Panc1 (cell line): ENCODE data around the gene NUP153. TPM values are rescaled to one million over a fixed set of nuclear protein-coding genes. Genes with fewer than 3 reads are reported as not detected.

ENCODE experiments used
- ATAC-seq: fragments of 200-7000 bp; cut with Tn5 transposase; 2 replicates; pipeline ENCODE4 v1.9.1; 2020; ENCODE audit warnings: mild to moderate bottlenecking, moderate library complexity
- BruUV-seq: library from RNA; stranded (reverse); fragments of 400-500 nt; replicated peaks from 2 replicates; lab custom pipeline; 2021; lab: Mats Ljungman, UMichigan
- CTCF ChIA-PET: fragments of 300-600 bp; sonication (Branson Sonifier 250); formaldehyde crosslinking; loops from one replicate; lab custom pipeline; 2022; ENCODE audit warnings: antibody characterized with exemption; lab: Charles Lee
- POLR2A ChIA-PET: fragments of 300-600 bp; sonication (Branson Sonifier 250); formaldehyde crosslinking; loops from one replicate; lab custom pipeline; 2022; ENCODE audit warnings: antibody characterized with exemption; lab: Charles Lee
- DNase-seq: peaks from one replicate; pipeline ENCODE4 v3.0.0-alpha.2; 2010; ENCODE audit warnings: low read depth, low spot score
- H3K27ac ChIP-seq: 2 replicates; pipeline ENCODE4 v1.5.1; 2011; ENCODE audit warnings: mild to moderate bottlenecking, low read length, inconsistent platforms
- H3K27me3 ChIP-seq: fragments of 200-500 bp; sonication (Bioruptor generic); 2 replicates; pipeline ENCODE4 v1.6.0; 2014; ENCODE audit warnings: low read length, inconsistent platforms; ENCODE audit not compliant: control insufficient read depth, insufficient read depth
- H3K36me3 ChIP-seq: fragments of 200-500 bp; sonication (Bioruptor generic); 2 replicates; pipeline ENCODE4 v1.5.1; 2014; ENCODE audit warnings: inconsistent platforms, mild to moderate bottlenecking, low read length, moderate library complexity; ENCODE audit not compliant: control insufficient read depth, insufficient read depth
- H3K4me1 ChIP-seq: 2 replicates; pipeline ENCODE4 v1.5.1; 2011; ENCODE audit warnings: inconsistent platforms, mild to moderate bottlenecking, low read length, moderate library complexity; ENCODE audit not compliant: control insufficient read depth, insufficient read depth
- H3K4me3 ChIP-seq, 2 experiments: 2 replicates each; pipeline ENCODE4 v1.5.1; 2011 to 2012; ENCODE audit warnings: low read depth in 2 of 2, low read length in 2 of 2, mild to moderate bottlenecking in 2 of 2, inconsistent platforms in 1 of 2, moderate library complexity in 1 of 2
- H3K9me3 ChIP-seq: fragments of 200-500 bp; sonication (Bioruptor generic); 2 replicates; pipeline ENCODE4 v1.5.1; 2014; ENCODE audit warnings: low read depth, mild to moderate bottlenecking, inconsistent platforms, low read length, moderate library complexity; ENCODE audit not compliant: control insufficient read depth, insufficient read depth
- POLR2AphosphoS5 ChIP-seq: IDR thresholded peaks from 2 replicates; pipeline ENCODE4 v1.6.1; 2012; ENCODE audit warnings: mild to moderate bottlenecking, low read depth, low read length, moderate library complexity
- SIN3A ChIP-seq: IDR thresholded peaks from 2 replicates; pipeline ENCODE4 v1.6.1; 2012; ENCODE audit warnings: low read depth, mild to moderate bottlenecking, low read length, moderate library complexity, borderline replicate concordance; ENCODE audit not compliant: insufficient read depth
- TCF7L2 ChIP-seq: IDR thresholded peaks from 2 replicates; pipeline ENCODE4 v1.6.1; 2011; ENCODE audit warnings: mild to moderate bottlenecking, low read depth, low read length, inconsistent platforms
- in situ Hi-C: cut with HindIII; loops from 2 replicates; pipeline ENCODE4 v1.10.0; 2016; ENCODE audit warnings: low sequenced_read_pairs, low pct_unique_long_range_greater_than_20kb
- intact Hi-C: fragments of 100-400 bp; cut with micrococcal nuclease; formaldehyde crosslinking; loops from one replicate; pipeline ENCODE4 v1.10.0; 2022; ENCODE audit not compliant: unreplicated experiment
- total RNA-seq: library from RNA; stranded (reverse); gene quantifications from one replicate; pipeline ENCODE4 v1.2.1, GENCODE V29; 2021; ENCODE audit not compliant: unreplicated experiment
- TF ChIP-seq, protein P1 (sequence below): fragments of 450-650 bp; IDR thresholded peaks from 2 replicates; pipeline ENCODE4 v1.5.1; 2017; ENCODE audit warnings: mild to moderate bottlenecking
- TF ChIP-seq, protein P2 (sequence below), 2 experiments: IDR thresholded peaks; 2 replicates each; pipeline ENCODE4 v1.6.1; 2011 to 2012; ENCODE audit warnings: low read depth in 2 of 2, control low read depth in 1 of 2, low read length in 1 of 2, mild to moderate bottlenecking in 1 of 2, moderate library complexity in 1 of 2; ENCODE audit not compliant: insufficient read depth in 1 of 2

Gene NUP153
- total RNA-seq, 1 experiment from 2014 or later = 62.0 TPM

DNA sequence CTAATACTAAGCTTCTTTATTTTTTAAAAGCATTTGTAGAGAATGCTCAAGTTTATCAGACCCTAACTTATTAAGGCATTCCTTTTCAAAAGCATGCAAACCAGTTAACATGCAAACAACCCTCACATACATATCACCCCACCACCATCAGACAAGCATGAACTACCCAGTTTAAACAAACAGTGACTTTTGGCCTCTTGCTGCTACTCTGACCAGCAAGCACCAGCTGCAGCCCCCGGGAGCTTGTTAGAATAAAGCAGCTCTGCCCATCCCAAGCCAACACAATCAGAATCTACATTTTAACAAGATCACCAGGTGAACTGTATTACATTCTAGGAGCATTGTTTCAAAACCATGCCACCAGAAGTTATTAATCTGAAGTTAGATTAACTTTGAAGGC is 5.9 kb upstream of the NUP153 start:
- no peak for DNase-seq
- Histone ChIP-seq H3K36me3 (no peaks in the 10 kb centered on the region), H3K27ac (no peak overlapping the region), H3K9me3 (no peaks in the 10 kb centered on the region), H3K27me3 (no peaks in the 10 kb centered on the region), H3K4me1 (peaks cover 10% of the 10 kb centered on the region), H3K4me3 (no peak overlapping the region)
- ATAC-seq = no peak
- no TSS peak for BruUV-seq
- intact Hi-C loops = no loop called here
- in situ Hi-C loops = no loop called here
- TF ChIP-seq SIN3A = no peak
- TF ChIP-seq TCF7L2 = no peak
- TF ChIP-seq, protein P1, sequence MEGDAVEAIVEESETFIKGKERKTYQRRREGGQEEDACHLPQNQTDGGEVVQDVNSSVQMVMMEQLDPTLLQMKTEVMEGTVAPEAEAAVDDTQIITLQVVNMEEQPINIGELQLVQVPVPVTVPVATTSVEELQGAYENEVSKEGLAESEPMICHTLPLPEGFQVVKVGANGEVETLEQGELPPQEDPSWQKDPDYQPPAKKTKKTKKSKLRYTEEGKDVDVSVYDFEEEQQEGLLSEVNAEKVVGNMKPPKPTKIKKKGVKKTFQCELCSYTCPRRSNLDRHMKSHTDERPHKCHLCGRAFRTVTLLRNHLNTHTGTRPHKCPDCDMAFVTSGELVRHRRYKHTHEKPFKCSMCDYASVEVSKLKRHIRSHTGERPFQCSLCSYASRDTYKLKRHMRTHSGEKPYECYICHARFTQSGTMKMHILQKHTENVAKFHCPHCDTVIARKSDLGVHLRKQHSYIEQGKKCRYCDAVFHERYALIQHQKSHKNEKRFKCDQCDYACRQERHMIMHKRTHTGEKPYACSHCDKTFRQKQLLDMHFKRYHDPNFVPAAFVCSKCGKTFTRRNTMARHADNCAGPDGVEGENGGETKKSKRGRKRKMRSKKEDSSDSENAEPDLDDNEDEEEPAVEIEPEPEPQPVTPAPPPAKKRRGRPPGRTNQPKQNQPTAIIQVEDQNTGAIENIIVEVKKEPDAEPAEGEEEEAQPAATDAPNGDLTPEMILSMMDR = no peak
- TF ChIP-seq, protein P2, sequence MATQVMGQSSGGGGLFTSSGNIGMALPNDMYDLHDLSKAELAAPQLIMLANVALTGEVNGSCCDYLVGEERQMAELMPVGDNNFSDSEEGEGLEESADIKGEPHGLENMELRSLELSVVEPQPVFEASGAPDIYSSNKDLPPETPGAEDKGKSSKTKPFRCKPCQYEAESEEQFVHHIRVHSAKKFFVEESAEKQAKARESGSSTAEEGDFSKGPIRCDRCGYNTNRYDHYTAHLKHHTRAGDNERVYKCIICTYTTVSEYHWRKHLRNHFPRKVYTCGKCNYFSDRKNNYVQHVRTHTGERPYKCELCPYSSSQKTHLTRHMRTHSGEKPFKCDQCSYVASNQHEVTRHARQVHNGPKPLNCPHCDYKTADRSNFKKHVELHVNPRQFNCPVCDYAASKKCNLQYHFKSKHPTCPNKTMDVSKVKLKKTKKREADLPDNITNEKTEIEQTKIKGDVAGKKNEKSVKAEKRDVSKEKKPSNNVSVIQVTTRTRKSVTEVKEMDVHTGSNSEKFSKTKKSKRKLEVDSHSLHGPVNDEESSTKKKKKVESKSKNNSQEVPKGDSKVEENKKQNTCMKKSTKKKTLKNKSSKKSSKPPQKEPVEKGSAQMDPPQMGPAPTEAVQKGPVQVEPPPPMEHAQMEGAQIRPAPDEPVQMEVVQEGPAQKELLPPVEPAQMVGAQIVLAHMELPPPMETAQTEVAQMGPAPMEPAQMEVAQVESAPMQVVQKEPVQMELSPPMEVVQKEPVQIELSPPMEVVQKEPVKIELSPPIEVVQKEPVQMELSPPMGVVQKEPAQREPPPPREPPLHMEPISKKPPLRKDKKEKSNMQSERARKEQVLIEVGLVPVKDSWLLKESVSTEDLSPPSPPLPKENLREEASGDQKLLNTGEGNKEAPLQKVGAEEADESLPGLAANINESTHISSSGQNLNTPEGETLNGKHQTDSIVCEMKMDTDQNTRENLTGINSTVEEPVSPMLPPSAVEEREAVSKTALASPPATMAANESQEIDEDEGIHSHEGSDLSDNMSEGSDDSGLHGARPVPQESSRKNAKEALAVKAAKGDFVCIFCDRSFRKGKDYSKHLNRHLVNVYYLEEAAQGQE (IDR thresholded peaks at IDR 0.05; ENCODE audit: insufficient read depth in 1 of 2, low read depth in 2 of 2, low read length in 1 of 2) = no peak
- TF ChIP-seq POLR2AphosphoS5 = no peak
- CTCF ChIA-PET = no interaction called here
- POLR2A ChIA-PET = interaction anchor here (0.6 kb wide), 1 partner anchor 34 kb away, joined by 3 read pairs; no protein-coding TSS in a partner anchor

DNA sequence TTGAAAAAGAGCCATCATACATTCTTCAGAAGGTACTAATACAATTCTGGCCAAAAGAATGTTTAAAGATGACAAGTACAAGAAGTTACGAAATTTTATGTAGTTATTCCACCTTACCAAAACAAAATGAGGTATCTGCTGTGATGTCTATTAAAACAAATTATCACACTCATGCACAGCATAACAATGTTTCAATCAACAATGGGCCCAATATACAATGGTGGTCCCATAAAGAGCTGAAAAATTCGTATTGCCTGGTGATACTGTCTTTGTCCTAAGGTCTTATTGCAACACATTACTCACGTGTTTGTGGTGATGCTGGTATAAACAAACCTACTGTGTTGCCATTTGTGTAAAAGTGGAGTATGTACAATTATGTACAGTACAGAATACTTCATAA is 3.6 kb upstream of the NUP153 start:
- ATAC-seq (no peak), DNase-seq (no peak)
- in situ Hi-C loops = no loop called here
- H3K36me3 ChIP-seq = no peaks in the 10 kb centered on the region; the same call in 1 of the 2 replicates
- BruUV-seq = no TSS peak
- H3K4me3 ChIP-seq = no peak overlapping the region
- H3K4me1 ChIP-seq = peaks cover 15% of the 10 kb centered on the region
- CTCF ChIA-PET = no interaction called here
- POLR2A ChIA-PET = no interaction called here
- TF ChIP-seq POLR2AphosphoS5 = no peak
- TF ChIP-seq SIN3A = no peak
- TF ChIP-seq, protein P1 = no peak
- TF ChIP-seq TCF7L2 = no peak
- TF ChIP-seq, protein P2 (IDR thresholded peaks at IDR 0.05; ENCODE audit: insufficient read depth in 1 of 2, low read depth in 2 of 2, low read length in 1 of 2) = no peak
- no peaks in the 10 kb centered on the region for H3K27me3 ChIP-seq
- intact Hi-C loops = no loop called here
- H3K9me3 ChIP-seq = no peaks in the 10 kb centered on the region
- no peak overlapping the region for H3K27ac ChIP-seq
